ENCODE measurements around the gene TBC1D14. TPM values are rescaled to one million over a fixed set of nuclear protein-coding genes. Genes with fewer than 3 reads are reported as not detected.

TBC1D14 gene
- total RNA-seq, 6 experiments from 2014 or later, result 14.1 to 34.8 (median 30.6) TPM

DNA sequence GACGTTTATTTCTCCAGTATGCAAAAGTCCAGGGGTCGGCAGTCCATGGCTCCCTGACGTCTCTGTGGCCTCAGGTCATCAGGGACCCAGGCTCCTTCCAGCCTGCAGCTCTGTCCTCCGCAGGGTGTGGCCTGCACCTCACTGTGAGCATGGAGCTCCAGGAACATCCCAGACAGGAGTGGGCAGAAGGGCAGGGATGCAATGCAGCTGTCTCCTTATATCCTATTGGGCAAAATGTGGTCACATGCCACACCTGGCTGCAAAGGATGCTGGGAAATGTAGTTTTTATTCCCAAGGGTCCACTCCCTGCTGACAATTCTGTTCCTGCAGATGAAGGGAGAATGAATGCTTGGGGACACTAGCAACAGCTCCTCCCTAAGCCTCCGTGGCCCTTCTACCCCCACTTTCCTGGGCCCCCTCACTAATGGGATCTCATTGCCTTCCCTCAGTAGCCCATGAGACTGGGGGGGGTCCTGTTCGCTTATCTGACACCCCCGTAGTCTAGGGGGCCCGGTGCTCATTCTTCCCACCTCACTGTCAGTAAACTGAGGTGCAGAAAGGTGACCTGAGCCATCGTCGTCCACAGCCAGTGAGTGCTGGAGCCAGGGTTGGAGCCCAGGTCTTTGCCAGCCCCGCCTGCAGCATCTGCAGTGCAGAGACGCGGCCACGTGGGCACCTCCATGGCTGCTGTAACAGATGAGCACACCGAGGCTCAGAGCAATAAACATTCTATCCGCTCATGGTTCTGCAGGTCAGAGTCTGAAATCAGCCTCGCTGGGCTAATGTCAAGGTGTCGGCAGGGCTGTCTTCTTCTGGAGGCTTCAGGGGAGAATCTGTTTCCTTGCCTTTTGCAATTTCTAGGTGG, 164.1 kb downstream of the TBC1D14 start:
- DNase-seq (no peak), ATAC-seq (peak; percentile 69 to 75 (median 72))
- TF ChIP-seq POLR2A (IDR thresholded peaks at IDR 0.05), result no peak
- TF ChIP-seq, protein P1, sequence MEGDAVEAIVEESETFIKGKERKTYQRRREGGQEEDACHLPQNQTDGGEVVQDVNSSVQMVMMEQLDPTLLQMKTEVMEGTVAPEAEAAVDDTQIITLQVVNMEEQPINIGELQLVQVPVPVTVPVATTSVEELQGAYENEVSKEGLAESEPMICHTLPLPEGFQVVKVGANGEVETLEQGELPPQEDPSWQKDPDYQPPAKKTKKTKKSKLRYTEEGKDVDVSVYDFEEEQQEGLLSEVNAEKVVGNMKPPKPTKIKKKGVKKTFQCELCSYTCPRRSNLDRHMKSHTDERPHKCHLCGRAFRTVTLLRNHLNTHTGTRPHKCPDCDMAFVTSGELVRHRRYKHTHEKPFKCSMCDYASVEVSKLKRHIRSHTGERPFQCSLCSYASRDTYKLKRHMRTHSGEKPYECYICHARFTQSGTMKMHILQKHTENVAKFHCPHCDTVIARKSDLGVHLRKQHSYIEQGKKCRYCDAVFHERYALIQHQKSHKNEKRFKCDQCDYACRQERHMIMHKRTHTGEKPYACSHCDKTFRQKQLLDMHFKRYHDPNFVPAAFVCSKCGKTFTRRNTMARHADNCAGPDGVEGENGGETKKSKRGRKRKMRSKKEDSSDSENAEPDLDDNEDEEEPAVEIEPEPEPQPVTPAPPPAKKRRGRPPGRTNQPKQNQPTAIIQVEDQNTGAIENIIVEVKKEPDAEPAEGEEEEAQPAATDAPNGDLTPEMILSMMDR (IDR thresholded peaks at IDR 0.05), result no peak
- Histone ChIP-seq H3K4me1 (peaks cover 0 to 7% (median 2%) of the 10 kb centered on the region in 4 donors), H3K4me3 (no peak overlapping the region), H3K27me3 (no peaks in the 10 kb centered on the region), H3K9me3 (no peaks in the 10 kb centered on the region), H3K36me3 (no peaks in the 10 kb centered on the region), H3K27ac (no peak overlapping the region)
- intact Hi-C loops (cut with DNase I), result loop anchor here (10.0 kb wide), 2 partner anchors 169 to 349 kb away; partner anchors contain the start of gene TBC1D14 (in 1 of the 2)
- WGBS (ENCODE audit: insufficient coverage, low coverage, low lambda C conversion rate, missing lambda C conversion rate), result 62% methylated on average over 9 of the region's 18 CpGs

DNA sequence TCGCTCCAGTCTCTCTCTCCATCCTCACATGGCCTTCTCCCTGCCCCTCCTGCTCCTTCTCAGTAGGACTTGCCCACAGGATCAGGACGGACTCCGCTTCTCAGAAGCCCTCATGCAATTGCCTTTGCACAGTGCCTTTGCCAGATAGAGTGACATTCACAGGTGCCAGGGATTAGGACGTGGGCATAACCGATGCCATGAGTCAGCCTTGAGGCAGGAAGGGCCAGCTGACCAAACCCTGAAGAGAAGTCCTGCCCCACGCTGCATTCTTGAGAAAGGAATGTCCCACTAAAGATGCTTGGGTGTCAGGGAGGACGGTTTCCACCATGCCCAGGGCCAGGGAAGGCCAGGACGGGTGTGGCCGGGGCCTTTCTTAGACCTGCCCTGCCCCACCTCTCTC, 164.8 kb downstream of the TBC1D14 start:
- intact Hi-C loops (cut with DNase I), result loop anchor here (10.0 kb wide), 2 partner anchors 170 to 350 kb away; partner anchors contain the start of gene TBC1D14 (in 1 of the 2)
- WGBS (ENCODE audit: insufficient coverage, low coverage, low lambda C conversion rate, missing lambda C conversion rate), result 77% methylated on average over 6 of the region's 9 CpGs
- Histone ChIP-seq H3K27ac (no peak overlapping the region), H3K4me1 (peaks cover 0 to 3% (median 0%) of the 10 kb centered on the region in 4 donors), H3K27me3 (no peaks in the 10 kb centered on the region), H3K4me3 (no peak overlapping the region), H3K36me3 (no peaks in the 10 kb centered on the region), H3K9me3 (no peaks in the 10 kb centered on the region)
- no peak for DNase-seq
- ATAC-seq, result no peak
- no peak for TF ChIP-seq POLR2A (IDR thresholded peaks at IDR 0.05)
- TF ChIP-seq, protein P1 (IDR thresholded peaks at IDR 0.05), result no peak

DNA sequence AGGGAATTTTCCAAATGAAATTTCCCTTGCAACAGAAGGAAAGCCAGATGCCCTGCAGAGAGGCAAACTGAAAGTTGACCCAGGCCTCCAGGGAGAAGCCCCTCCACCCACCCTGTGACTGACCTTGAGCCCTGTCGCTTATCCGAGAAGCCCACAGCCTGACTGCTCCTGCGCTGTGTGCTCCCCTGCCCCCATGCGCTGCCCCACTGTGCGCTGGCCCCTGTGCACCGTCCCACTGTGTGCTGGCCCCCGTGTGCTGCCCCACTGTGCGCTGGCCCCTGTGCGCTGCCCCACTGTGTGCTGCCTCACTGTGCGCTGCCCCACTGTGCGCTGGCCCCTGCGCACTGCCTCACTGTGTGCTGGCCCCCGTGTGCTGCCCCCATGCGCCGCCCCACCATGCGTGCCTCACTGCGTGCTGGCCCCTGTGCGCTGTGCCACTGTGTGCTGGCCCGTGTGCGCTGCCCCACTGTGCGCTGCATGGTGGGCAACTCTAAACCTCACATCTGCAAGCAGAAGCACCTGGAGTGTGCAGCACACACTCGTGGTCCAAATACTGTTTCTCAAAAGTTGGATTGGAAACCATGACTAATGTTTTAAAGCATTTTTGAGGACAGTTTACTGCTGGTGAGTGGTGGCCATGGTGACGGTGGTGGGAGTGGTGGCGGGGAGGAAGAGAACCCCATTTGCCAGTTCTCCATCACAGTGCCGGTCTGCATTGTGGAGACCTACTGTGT, 166.5 kb downstream of the TBC1D14 start:
- no peaks in the 10 kb centered on the region for H3K36me3 ChIP-seq
- intact Hi-C loops (cut with DNase I), result loop anchor here (10.0 kb wide), 2 partner anchors 171 to 351 kb away; partner anchors contain the start of gene TBC1D14 (in 1 of the 2)
- no peaks in the 10 kb centered on the region for H3K27me3 ChIP-seq
- ATAC-seq (peak in 1 of 4 donors; percentile 16), DNase-seq (no peak)
- no peak overlapping the region for H3K4me3 ChIP-seq
- no peaks in the 10 kb centered on the region for H3K9me3 ChIP-seq
- H3K4me1 ChIP-seq, result no peaks in the 10 kb centered on the region
- WGBS (ENCODE audit: insufficient coverage, low coverage, low lambda C conversion rate, missing lambda C conversion rate), result 75% methylated on average over 14 of the region's 25 CpGs
- H3K27ac ChIP-seq, result no peak overlapping the region
- TF ChIP-seq, protein P1 (IDR thresholded peaks at IDR 0.05), result no peak
- TF ChIP-seq POLR2A (IDR thresholded peaks at IDR 0.05), result no peak

DNA sequence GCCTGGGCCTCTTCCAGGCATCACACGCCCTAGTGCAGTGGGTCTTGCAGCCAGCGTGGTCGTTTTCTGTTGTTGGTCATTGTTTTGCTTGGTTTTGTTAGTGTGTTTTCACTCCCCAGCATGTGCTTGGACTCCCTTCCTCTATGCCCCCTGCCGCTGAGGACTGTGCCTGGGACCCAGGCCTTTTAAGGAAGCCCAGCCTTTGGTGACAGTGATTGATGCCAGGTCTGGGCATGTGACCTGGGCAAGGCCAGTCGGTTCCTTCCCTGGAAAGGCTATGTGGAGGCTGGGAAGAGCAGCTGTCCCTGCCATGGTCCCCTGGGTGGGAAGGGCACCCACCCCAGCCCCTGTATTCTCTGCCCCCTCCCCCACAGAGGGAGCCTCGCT, 167.1 kb downstream of the TBC1D14 start:
- Histone ChIP-seq H3K4me3 (no peak overlapping the region), H3K36me3 (no peaks in the 10 kb centered on the region), H3K4me1 (no peaks in the 10 kb centered on the region), H3K9me3 (no peaks in the 10 kb centered on the region), H3K27me3 (no peaks in the 10 kb centered on the region), H3K27ac (no peak overlapping the region)
- no peak for ATAC-seq
- no peak for TF ChIP-seq POLR2A (IDR thresholded peaks at IDR 0.05)
- TF ChIP-seq, protein P1 (IDR thresholded peaks at IDR 0.05), result no peak
- WGBS (ENCODE audit: insufficient coverage, low coverage, low lambda C conversion rate, missing lambda C conversion rate), result 67% methylated on average over 4 of the region's 6 CpGs
- intact Hi-C loops (cut with DNase I), result loop anchor here (10.0 kb wide), 2 partner anchors 172 to 352 kb away; partner anchors contain the start of gene TBC1D14 (in 1 of the 2)
- DNase-seq, result no peak

Data from right lobe of liver (tissue), 6 donors.